Neural cell (in vitro differentiated cells): ENCODE measurements around the gene NXPH2. TPM values are rescaled to one million over a fixed set of nuclear protein-coding genes. Genes with fewer than 3 reads are reported as not detected.

Experiments
- H2AFZ ChIP-seq: fragments of 200-600, 300-800 bp; sonication (generic), shearing (Covaris generic); 2 replicates; pipeline ENCODE4 v1.6.0; 2014; ENCODE audit warnings: low read depth, mild to moderate bottlenecking, antibody characterized with exemption, low read length, moderate library complexity
- H3F3A ChIP-seq: fragments of 200-600 bp; shearing (Covaris generic); 2 replicates; pipeline ENCODE4 v1.6.1; 2016; ENCODE audit warnings: mild to moderate bottlenecking, moderate library complexity, mixed read lengths, antibody characterized with exemption, low read length; ENCODE audit not compliant: insufficient read depth, poor library complexity, severe bottlenecking
- H3K27ac ChIP-seq: fragments of 200-600, 300-800 bp; sonication (generic), shearing (Covaris generic); 2 replicates; pipeline ENCODE4 v1.5.1; 2014; ENCODE audit warnings: mild to moderate bottlenecking, low read length, moderate library complexity
- H3K27me3 ChIP-seq: fragments of 300-800, 200-600 bp; sonication (generic), shearing (Covaris generic); 2 replicates; pipeline ENCODE4 v1.6.0; 2014; ENCODE audit warnings: mild to moderate bottlenecking, low read depth, low read length, moderate library complexity; ENCODE audit not compliant: insufficient read depth
- H3K36me3 ChIP-seq: fragments of 300-800, 200-600 bp; sonication (generic), shearing (Covaris generic); 2 replicates; pipeline ENCODE4 v1.5.1; 2014; ENCODE audit warnings: mild to moderate bottlenecking, antibody characterized with exemption, low read length, moderate library complexity; ENCODE audit not compliant: insufficient read depth
- H3K4me2 ChIP-seq: fragments of 300-800, 200-600 bp; sonication (generic), shearing (Covaris generic); 2 replicates; pipeline ENCODE4 v1.6.0; 2014; ENCODE audit warnings: mild to moderate bottlenecking, low read length
- H3K4me3 ChIP-seq: fragments of 300-800, 200-600 bp; sonication (generic), shearing (Covaris generic); 2 replicates; pipeline ENCODE4 v1.5.1; 2014; ENCODE audit warnings: mild to moderate bottlenecking, low read length, moderate library complexity
- H3K79me2 ChIP-seq: fragments of 200-600 bp; shearing (Covaris generic); replicated peaks from 2 replicates; pipeline ENCODE4 v1.6.0; 2014; ENCODE audit warnings: mild to moderate bottlenecking, low read length, moderate library complexity; ENCODE audit not compliant: insufficient read depth
- H3K9ac ChIP-seq: fragments of 300-800, 200-600 bp; sonication (generic), shearing (Covaris generic); 2 replicates; pipeline ENCODE4 v1.6.1; 2016; ENCODE audit warnings: mild to moderate bottlenecking, low read length, mixed read lengths
- H3K9me2 ChIP-seq: fragments of 200-600 bp; shearing (Covaris generic); 2 replicates; pipeline ENCODE4 v1.6.1; 2016; ENCODE audit warnings: mild to moderate bottlenecking, low read length, mixed read lengths; ENCODE audit not compliant: insufficient read depth
- H3K9me3 ChIP-seq: fragments of 200-600, 300-800 bp; sonication (generic), shearing (Covaris generic); 2 replicates; pipeline ENCODE4 v1.6.1; 2016; ENCODE audit warnings: mild to moderate bottlenecking, mixed run types, low read length, moderate library complexity, mixed read lengths
- H4K20me1 ChIP-seq: fragments of 200-600 bp; shearing (Covaris generic); 2 replicates; pipeline ENCODE4 v1.6.1; 2016; ENCODE audit warnings: mild to moderate bottlenecking, mixed run types; ENCODE audit not compliant: insufficient read depth
- EP300 ChIP-seq: fragments of 450-650 bp; conservative IDR thresholded peaks from 2 replicates; pipeline ENCODE4 v1.6.1; 2014; ENCODE audit warnings: antibody characterized with exemption, mild to moderate bottlenecking, moderate library complexity; ENCODE audit not compliant: poor library complexity, severe bottlenecking
- EZH2 ChIP-seq: fragments of 200-600, 300-800 bp; shearing (Covaris generic), sonication (generic); IDR thresholded peaks from 2 replicates; pipeline ENCODE4 v1.6.1; 2014; ENCODE audit warnings: antibody characterized with exemption, low read length, borderline replicate concordance, mild to moderate bottlenecking; ENCODE audit not compliant: insufficient read depth, poor library complexity, severe bottlenecking
- MXI1 ChIP-seq: fragments of 450-650 bp; conservative IDR thresholded peaks from 2 replicates; pipeline ENCODE4 v1.6.1; 2014; ENCODE audit warnings: antibody characterized with exemption, mild to moderate bottlenecking; ENCODE audit not compliant: poor library complexity, severe bottlenecking
- POLR2AphosphoS5 ChIP-seq: IDR thresholded peaks from 2 replicates; pipeline ENCODE4 v1.6.1; 2012
- RAD21 ChIP-seq: fragments of 450-650 bp; conservative IDR thresholded peaks from 2 replicates; pipeline ENCODE4 v1.6.1; 2014; ENCODE audit warnings: antibody characterized with exemption, mild to moderate bottlenecking, moderate library complexity
- REST ChIP-seq: IDR thresholded peaks from 2 replicates; pipeline ENCODE4 v1.6.1; 2012; ENCODE audit warnings: borderline replicate concordance
- SMC3 ChIP-seq: fragments of 450-650 bp; conservative IDR thresholded peaks from 2 replicates; pipeline ENCODE4 v1.6.1; 2014; ENCODE audit warnings: antibody characterized with exemption, mild to moderate bottlenecking, moderate library complexity; ENCODE audit not compliant: poor library complexity
- TAF1 ChIP-seq: IDR thresholded peaks from 2 replicates; pipeline ENCODE4 v1.6.1; 2012; ENCODE audit warnings: low read depth
- polyA plus RNA-seq: library from polyadenylated mRNA; depleted of rRNA; stranded (reverse); fragments of >200 nt; gene quantifications from 2 replicates; pipeline ENCODE4 v1.2.3, GENCODE V29; 2014
- TF ChIP-seq, protein P1 (sequence below): fragments of 450-650 bp; IDR thresholded peaks from 2 replicates; pipeline ENCODE4 v1.5.1; 2014; ENCODE audit warnings: antibody characterized with exemption, mild to moderate bottlenecking, moderate library complexity; ENCODE audit not compliant: poor library complexity, severe bottlenecking

NXPH2 gene
- polyA plus RNA-seq, 1 donor from 2014 or later: not detected

DNA sequence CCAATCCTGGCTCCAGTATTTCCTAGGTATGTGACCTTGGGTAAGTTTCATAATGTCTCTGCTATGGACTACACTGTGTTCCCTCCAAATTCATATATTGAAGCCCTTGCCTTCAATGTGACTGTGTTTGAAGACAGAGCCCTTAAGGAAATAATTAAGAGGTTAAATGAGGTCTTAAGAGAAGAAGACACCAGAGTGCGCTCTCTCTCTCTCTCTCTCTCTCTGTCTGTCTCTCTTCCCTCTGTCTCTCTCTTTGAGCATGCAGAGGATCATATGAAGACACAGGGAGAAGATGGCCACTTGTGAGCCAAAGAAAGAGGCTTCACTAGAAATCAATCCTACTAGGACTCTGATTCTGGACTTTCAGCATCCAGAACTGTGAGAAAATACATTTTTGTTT lies 52.2 kb downstream of the NXPH2 start:
- no peaks in the 10 kb centered on the region for H3F3A ChIP-seq
- H3K4me2 ChIP-seq: no peak overlapping the region
- H2AFZ ChIP-seq: no peak overlapping the region
- no peaks in the 10 kb centered on the region for H3K79me2 ChIP-seq
- no peak overlapping the region for H3K9ac ChIP-seq
- no peak overlapping the region for H3K4me3 ChIP-seq
- H3K27me3 ChIP-seq: no peaks in the 10 kb centered on the region
- H4K20me1 ChIP-seq: no peaks in the 10 kb centered on the region
- H3K9me2 ChIP-seq: no peaks in the 10 kb centered on the region
- H3K27ac ChIP-seq: no peak overlapping the region
- TF ChIP-seq MXI1 (no peak), TAF1 (no peak), RAD21 (no peak), REST (no peak), POLR2AphosphoS5 (no peak), EP300 (no peak)
- H3K36me3 ChIP-seq: no peaks in the 10 kb centered on the region
- no peaks in the 10 kb centered on the region for H3K9me3 ChIP-seq

DNA sequence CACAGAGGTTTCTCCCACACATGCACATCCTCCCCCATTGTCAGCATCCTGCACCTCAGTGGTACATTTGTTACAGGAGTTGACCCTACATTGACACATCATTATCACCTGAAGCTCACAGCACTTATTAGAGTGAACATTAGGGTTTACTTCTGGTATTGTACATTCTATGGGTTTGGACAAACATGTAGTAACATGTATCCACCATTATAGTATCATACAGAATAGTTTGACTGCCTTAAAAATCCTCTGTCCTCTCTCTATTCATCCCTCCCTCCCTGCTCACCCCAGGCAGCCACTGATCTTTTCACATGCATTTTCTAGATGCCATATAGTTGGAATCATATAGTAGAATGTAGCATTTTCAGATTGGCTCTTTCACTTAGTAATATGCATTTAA lies 53.5 kb downstream of the NXPH2 start:
- H3K4me3 ChIP-seq: no peak overlapping the region
- no peak overlapping the region for H3K4me2 ChIP-seq
- no peaks in the 10 kb centered on the region for H3K9me3 ChIP-seq
- H3K79me2 ChIP-seq: no peaks in the 10 kb centered on the region
- TF ChIP-seq RAD21: no peak
- no peak for TF ChIP-seq SMC3
- TF ChIP-seq EP300: no peak
- TF ChIP-seq, protein P1, sequence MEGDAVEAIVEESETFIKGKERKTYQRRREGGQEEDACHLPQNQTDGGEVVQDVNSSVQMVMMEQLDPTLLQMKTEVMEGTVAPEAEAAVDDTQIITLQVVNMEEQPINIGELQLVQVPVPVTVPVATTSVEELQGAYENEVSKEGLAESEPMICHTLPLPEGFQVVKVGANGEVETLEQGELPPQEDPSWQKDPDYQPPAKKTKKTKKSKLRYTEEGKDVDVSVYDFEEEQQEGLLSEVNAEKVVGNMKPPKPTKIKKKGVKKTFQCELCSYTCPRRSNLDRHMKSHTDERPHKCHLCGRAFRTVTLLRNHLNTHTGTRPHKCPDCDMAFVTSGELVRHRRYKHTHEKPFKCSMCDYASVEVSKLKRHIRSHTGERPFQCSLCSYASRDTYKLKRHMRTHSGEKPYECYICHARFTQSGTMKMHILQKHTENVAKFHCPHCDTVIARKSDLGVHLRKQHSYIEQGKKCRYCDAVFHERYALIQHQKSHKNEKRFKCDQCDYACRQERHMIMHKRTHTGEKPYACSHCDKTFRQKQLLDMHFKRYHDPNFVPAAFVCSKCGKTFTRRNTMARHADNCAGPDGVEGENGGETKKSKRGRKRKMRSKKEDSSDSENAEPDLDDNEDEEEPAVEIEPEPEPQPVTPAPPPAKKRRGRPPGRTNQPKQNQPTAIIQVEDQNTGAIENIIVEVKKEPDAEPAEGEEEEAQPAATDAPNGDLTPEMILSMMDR: no peak
- no peak for TF ChIP-seq EZH2
- TF ChIP-seq MXI1: no peak
- no peak for TF ChIP-seq TAF1
- no peak for TF ChIP-seq POLR2AphosphoS5
- no peak for TF ChIP-seq REST
- no peak overlapping the region for H2AFZ ChIP-seq
- no peak overlapping the region for H3K27ac ChIP-seq
- H3F3A ChIP-seq: no peaks in the 10 kb centered on the region
- no peaks in the 10 kb centered on the region for H3K36me3 ChIP-seq
- no peak overlapping the region for H3K9ac ChIP-seq
- no peaks in the 10 kb centered on the region for H3K27me3 ChIP-seq
- H3K9me2 ChIP-seq: no peaks in the 10 kb centered on the region
- H4K20me1 ChIP-seq: no peaks in the 10 kb centered on the region
